Hepatocyte (in vitro differentiated cells): ENCODE results near the gene TEDDM1. TPM values are rescaled to one million over a fixed set of nuclear protein-coding genes. Genes with fewer than 3 reads are reported as not detected.

Experiments used
- DNase-seq: peaks from one replicate; pipeline ENCODE4 v3.0.0-alpha.2; 2016; ENCODE audit warnings: low spot score
- H2AFZ ChIP-seq: fragments of 200-600 bp; sonication (generic); 2 replicates; pipeline ENCODE4 v1.6.0; 2016; ENCODE audit warnings: antibody characterized with exemption, mild to moderate bottlenecking
- H3K27ac ChIP-seq: fragments of 200-600 bp; sonication (generic); 2 replicates; pipeline ENCODE4 v1.5.1; 2016; ENCODE audit warnings: mild to moderate bottlenecking
- H3K27me3 ChIP-seq: fragments of 200-600 bp; sonication (generic); 2 replicates; pipeline ENCODE4 v1.6.1; 2016
- H3K36me3 ChIP-seq: fragments of 200-600 bp; sonication (generic); replicated peaks from 2 replicates; pipeline ENCODE4 v1.5.1; 2016; ENCODE audit warnings: low read depth; ENCODE audit not compliant: insufficient read depth
- H3K4me1 ChIP-seq: fragments of 200-600 bp; sonication (generic); 2 replicates; pipeline ENCODE4 v1.5.1; 2016; ENCODE audit warnings: mild to moderate bottlenecking, moderate library complexity; ENCODE audit not compliant: insufficient read depth
- H3K4me2 ChIP-seq: fragments of 200-600 bp; sonication (generic); 2 replicates; pipeline ENCODE4 v1.6.0; 2016
- H3K4me3 ChIP-seq: fragments of 200-600 bp; sonication (generic); 2 replicates; pipeline ENCODE4 v1.5.1; 2016; ENCODE audit warnings: mild to moderate bottlenecking
- H3K79me2 ChIP-seq: fragments of 200-600 bp; sonication (generic); 2 replicates; pipeline ENCODE4 v1.6.0; 2017; ENCODE audit warnings: mild to moderate bottlenecking
- H3K9me2 ChIP-seq: fragments of 200-600 bp; sonication (generic); replicated peaks from 2 replicates; pipeline ENCODE4 v1.6.0; 2017; ENCODE audit warnings: mild to moderate bottlenecking; ENCODE audit not compliant: insufficient read depth
- H3K9me3 ChIP-seq: fragments of 200-600 bp; sonication (generic); 2 replicates; pipeline ENCODE4 v1.5.1; 2016; ENCODE audit warnings: low read depth, mild to moderate bottlenecking
- H4K20me1 ChIP-seq: fragments of 200-600 bp; sonication (generic); 2 replicates; pipeline ENCODE4 v1.6.0; 2016; ENCODE audit warnings: mild to moderate bottlenecking; ENCODE audit not compliant: insufficient read depth, poor library complexity, severe bottlenecking
- EZH2 ChIP-seq: fragments of 200-600 bp; sonication (generic); IDR thresholded peaks from 2 replicates; pipeline ENCODE4 v1.6.1; 2016; ENCODE audit warnings: antibody characterized with exemption, mild to moderate bottlenecking, borderline replicate concordance
- EZH2phosphoT487 ChIP-seq: fragments of 200-600 bp; sonication (generic); IDR thresholded peaks from one replicate; pipeline ENCODE4 v1.6.1; 2018; ENCODE audit warnings: antibody characterized with exemption, mild to moderate bottlenecking, low read depth, moderate library complexity; ENCODE audit not compliant: unreplicated experiment, severe bottlenecking
- WGBS: methylation state at CpG from one replicate; pipeline ENCODE4 v1.1.6; 2016; ENCODE audit warnings: low lambda C conversion rate; ENCODE audit errors: missing lambda C conversion rate; 5-methylcytosine and 5-hydroxymethylcytosine counted together
- polyA plus RNA-seq: library from polyadenylated mRNA; unstranded; fragments of >200 nt; fragmentation: Nextera tagmentation; extraction: Ambion mirVana; gene quantifications from 2 replicates; pipeline ENCODE4 v1.2.1, GENCODE V29; 2016
- total RNA-seq: library from RNA; depleted of rRNA; stranded (reverse); fragments of >200 nt; gene quantifications from 2 replicates; pipeline ENCODE4 v1.2.3, GENCODE V29; 2014
- TF ChIP-seq, protein P1 (sequence below): fragments of 200-600 bp; sonication (generic); IDR thresholded peaks from 2 replicates; pipeline ENCODE4 v1.5.1; 2016; ENCODE audit warnings: antibody characterized with exemption, mild to moderate bottlenecking; ENCODE audit not compliant: poor library complexity

TEDDM1 gene
- total and polyA plus RNA-seq, 2 experiments from 2014 or later, result not detected

GRCh38 chr1:182357913-182358312 lies 42.6 kb downstream of the TEDDM1 start:
- WGBS, result 82% methylated on average over 4 of the region's 4 CpGs
- no peak for TF ChIP-seq EZH2phosphoT487
- TF ChIP-seq, protein P1, sequence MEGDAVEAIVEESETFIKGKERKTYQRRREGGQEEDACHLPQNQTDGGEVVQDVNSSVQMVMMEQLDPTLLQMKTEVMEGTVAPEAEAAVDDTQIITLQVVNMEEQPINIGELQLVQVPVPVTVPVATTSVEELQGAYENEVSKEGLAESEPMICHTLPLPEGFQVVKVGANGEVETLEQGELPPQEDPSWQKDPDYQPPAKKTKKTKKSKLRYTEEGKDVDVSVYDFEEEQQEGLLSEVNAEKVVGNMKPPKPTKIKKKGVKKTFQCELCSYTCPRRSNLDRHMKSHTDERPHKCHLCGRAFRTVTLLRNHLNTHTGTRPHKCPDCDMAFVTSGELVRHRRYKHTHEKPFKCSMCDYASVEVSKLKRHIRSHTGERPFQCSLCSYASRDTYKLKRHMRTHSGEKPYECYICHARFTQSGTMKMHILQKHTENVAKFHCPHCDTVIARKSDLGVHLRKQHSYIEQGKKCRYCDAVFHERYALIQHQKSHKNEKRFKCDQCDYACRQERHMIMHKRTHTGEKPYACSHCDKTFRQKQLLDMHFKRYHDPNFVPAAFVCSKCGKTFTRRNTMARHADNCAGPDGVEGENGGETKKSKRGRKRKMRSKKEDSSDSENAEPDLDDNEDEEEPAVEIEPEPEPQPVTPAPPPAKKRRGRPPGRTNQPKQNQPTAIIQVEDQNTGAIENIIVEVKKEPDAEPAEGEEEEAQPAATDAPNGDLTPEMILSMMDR, result no peak
- TF ChIP-seq EZH2, result no peak

DNA sequence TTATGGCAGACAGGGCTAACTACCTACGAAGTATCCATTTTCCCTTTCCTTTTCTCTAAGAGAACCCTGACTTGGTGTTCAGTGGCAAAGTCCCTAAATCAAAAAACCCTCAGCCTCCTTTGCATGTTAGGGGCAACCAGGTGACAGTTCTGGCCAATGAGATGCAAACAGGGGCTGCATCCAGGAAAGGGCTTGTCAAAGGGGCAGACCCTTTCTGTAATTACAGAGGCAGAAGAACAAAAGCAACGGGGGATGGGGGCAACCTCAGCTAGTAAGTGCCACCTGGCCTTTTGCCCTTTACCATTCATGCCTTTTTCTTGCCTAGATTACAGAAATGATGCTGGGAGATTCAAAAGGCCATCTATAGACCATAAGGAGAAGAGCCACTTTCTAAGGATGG lies 43.3 kb downstream of the TEDDM1 start:
- 64% methylated on average over 2 of the region's 2 CpGs for WGBS
- TF ChIP-seq, protein P1, result no peak
- TF ChIP-seq EZH2phosphoT487, result no peak
- TF ChIP-seq EZH2, result no peak
- H3K4me2 ChIP-seq, result no peak overlapping the region
- no peaks in the 10 kb centered on the region for H4K20me1 ChIP-seq
- no peaks in the 10 kb centered on the region for H3K36me3 ChIP-seq
- H3K4me3 ChIP-seq, result no peak overlapping the region
- no peak overlapping the region for H3K27ac ChIP-seq
- H3K27me3 ChIP-seq, result no peaks in the 10 kb centered on the region
- no peaks in the 10 kb centered on the region for H3K9me2 ChIP-seq
- no peaks in the 10 kb centered on the region for H3K9me3 ChIP-seq
- peaks cover under 1% of the 10 kb centered on the region for H3K4me1 ChIP-seq
- no peak for DNase-seq
- H2AFZ ChIP-seq, result no peak overlapping the region
- H3K79me2 ChIP-seq, result no peaks in the 10 kb centered on the region

More at GRCh38 chr1:182357913-182358312, 42.6 kb downstream of the TEDDM1 start:
- Histone ChIP-seq H3K79me2 (no peaks in the 10 kb centered on the region), H3K27ac (no peak overlapping the region), H3K9me3 (no peaks in the 10 kb centered on the region), H3K36me3 (no peaks in the 10 kb centered on the region), H3K4me3 (no peak overlapping the region), H2AFZ (no peak overlapping the region), H4K20me1 (no peaks in the 10 kb centered on the region), H3K4me1 (no peaks in the 10 kb centered on the region), H3K4me2 (no peak overlapping the region), H3K27me3 (no peaks in the 10 kb centered on the region), H3K9me2 (no peaks in the 10 kb centered on the region)
- no peak for DNase-seq

DNA sequence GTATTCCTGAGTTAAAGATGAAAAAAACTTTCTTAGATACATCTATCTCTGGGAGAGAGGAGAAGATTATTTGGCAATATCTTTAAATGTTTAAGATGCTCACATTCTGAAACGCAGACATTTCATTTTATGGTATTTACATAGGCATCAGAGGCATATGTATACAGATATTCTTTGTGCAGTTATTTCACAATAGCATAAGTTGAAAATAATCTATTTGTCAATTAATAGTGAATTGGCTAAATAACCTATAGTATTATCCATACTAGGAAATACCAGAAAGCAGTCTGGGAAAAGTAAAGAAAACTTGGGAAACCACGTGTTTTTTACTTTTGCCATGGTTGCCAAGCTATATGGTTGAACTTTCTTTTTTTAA lies 44.8 kb downstream of the TEDDM1 start:
- DNase-seq, result no peak
- H3K9me2 ChIP-seq, result no peaks in the 10 kb centered on the region
- WGBS, result 81% methylated on average over 2 of the region's 2 CpGs
- no peak overlapping the region for H3K27ac ChIP-seq
- H3K27me3 ChIP-seq, result no peaks in the 10 kb centered on the region
- no peaks in the 10 kb centered on the region for H4K20me1 ChIP-seq
- H3K4me3 ChIP-seq, result no peak overlapping the region
- H3K4me1 ChIP-seq, result peaks cover 10% of the 10 kb centered on the region
- no peak overlapping the region for H2AFZ ChIP-seq
- TF ChIP-seq EZH2, result no peak
- H3K79me2 ChIP-seq, result no peaks in the 10 kb centered on the region
- no peaks in the 10 kb centered on the region for H3K9me3 ChIP-seq
- no peaks in the 10 kb centered on the region for H3K36me3 ChIP-seq
- H3K4me2 ChIP-seq, result no peak overlapping the region

- no peaks in the 10 kb centered on the region for H3K9me2 ChIP-seq
- no peak overlapping the region for H2AFZ ChIP-seq
- H3K4me2 ChIP-seq, result no peak overlapping the region
- no peaks in the 10 kb centered on the region for H3K36me3 ChIP-seq
- no peak for DNase-seq
- H3K27ac ChIP-seq, result peak overlapping the region; percentile 58
- 75% methylated on average over 1 of the region's 1 CpG for WGBS
- H3K9me3 ChIP-seq, result no peaks in the 10 kb centered on the region
- H3K4me3 ChIP-seq, result no peak overlapping the region
- no peak for TF ChIP-seq EZH2
- no peak for TF ChIP-seq EZH2phosphoT487
- TF ChIP-seq, protein P1, result no peak
- H3K79me2 ChIP-seq, result no peaks in the 10 kb centered on the region
- no peaks in the 10 kb centered on the region for H3K27me3 ChIP-seq
- H4K20me1 ChIP-seq, result no peaks in the 10 kb centered on the region
- peaks cover 10% of the 10 kb centered on the region for H3K4me1 ChIP-seq
These were observed 48.6 kb downstream of the TEDDM1 start for GRCh38 chr1:182351790-182352364.
